Neural cell (in vitro differentiated cells): ENCODE results near the gene CD180.
"Not testable (repeated sequence)": the region's sequence is repeated elsewhere in the genome, so short reads cannot be mapped to it uniquely, and the experiment has no call there.

Source experiments
- CTCF ChIP-seq: fragments of 450-650 bp; IDR thresholded peaks from 2 replicates; pipeline ENCODE4 v1.5.1; 2014; ENCODE audit warnings: antibody characterized with exemption, mild to moderate bottlenecking, moderate library complexity; ENCODE audit not compliant: poor library complexity, severe bottlenecking
- EP300 ChIP-seq: fragments of 450-650 bp; conservative IDR thresholded peaks from 2 replicates; pipeline ENCODE4 v1.6.1; 2014; ENCODE audit warnings: antibody characterized with exemption, mild to moderate bottlenecking, moderate library complexity; ENCODE audit not compliant: poor library complexity, severe bottlenecking
- MXI1 ChIP-seq: fragments of 450-650 bp; conservative IDR thresholded peaks from 2 replicates; pipeline ENCODE4 v1.6.1; 2014; ENCODE audit warnings: antibody characterized with exemption, mild to moderate bottlenecking; ENCODE audit not compliant: poor library complexity, severe bottlenecking
- POLR2AphosphoS5 ChIP-seq: IDR thresholded peaks from 2 replicates; pipeline ENCODE4 v1.6.1; 2012
- RAD21 ChIP-seq: fragments of 450-650 bp; conservative IDR thresholded peaks from 2 replicates; pipeline ENCODE4 v1.6.1; 2014; ENCODE audit warnings: antibody characterized with exemption, mild to moderate bottlenecking, moderate library complexity
- TAF1 ChIP-seq: IDR thresholded peaks from 2 replicates; pipeline ENCODE4 v1.6.1; 2012; ENCODE audit warnings: low read depth
- TF ChIP-seq, protein P1 (sequence below): IDR thresholded peaks from 2 replicates; pipeline ENCODE4 v1.6.1; 2012; ENCODE audit warnings: borderline replicate concordance

- TF ChIP-seq POLR2AphosphoS5, CTCF, MXI1, EP300, RAD21, TAF1: not testable (repeated sequence)
- TF ChIP-seq, protein P1, sequence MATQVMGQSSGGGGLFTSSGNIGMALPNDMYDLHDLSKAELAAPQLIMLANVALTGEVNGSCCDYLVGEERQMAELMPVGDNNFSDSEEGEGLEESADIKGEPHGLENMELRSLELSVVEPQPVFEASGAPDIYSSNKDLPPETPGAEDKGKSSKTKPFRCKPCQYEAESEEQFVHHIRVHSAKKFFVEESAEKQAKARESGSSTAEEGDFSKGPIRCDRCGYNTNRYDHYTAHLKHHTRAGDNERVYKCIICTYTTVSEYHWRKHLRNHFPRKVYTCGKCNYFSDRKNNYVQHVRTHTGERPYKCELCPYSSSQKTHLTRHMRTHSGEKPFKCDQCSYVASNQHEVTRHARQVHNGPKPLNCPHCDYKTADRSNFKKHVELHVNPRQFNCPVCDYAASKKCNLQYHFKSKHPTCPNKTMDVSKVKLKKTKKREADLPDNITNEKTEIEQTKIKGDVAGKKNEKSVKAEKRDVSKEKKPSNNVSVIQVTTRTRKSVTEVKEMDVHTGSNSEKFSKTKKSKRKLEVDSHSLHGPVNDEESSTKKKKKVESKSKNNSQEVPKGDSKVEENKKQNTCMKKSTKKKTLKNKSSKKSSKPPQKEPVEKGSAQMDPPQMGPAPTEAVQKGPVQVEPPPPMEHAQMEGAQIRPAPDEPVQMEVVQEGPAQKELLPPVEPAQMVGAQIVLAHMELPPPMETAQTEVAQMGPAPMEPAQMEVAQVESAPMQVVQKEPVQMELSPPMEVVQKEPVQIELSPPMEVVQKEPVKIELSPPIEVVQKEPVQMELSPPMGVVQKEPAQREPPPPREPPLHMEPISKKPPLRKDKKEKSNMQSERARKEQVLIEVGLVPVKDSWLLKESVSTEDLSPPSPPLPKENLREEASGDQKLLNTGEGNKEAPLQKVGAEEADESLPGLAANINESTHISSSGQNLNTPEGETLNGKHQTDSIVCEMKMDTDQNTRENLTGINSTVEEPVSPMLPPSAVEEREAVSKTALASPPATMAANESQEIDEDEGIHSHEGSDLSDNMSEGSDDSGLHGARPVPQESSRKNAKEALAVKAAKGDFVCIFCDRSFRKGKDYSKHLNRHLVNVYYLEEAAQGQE: not testable (repeated sequence)
Observed at GRCh38 chr5:67173351-67173750, 23.2 kb downstream of the CD180 start.
